Activated CD4-positive, alpha-beta memory T cell treated with anti-CD3 and anti-CD28 coated beads, Interleukin-2, amount 10 ng/mL, durations not matched to agents 7 days and 5 days (primary cell): Measurements from ENCODE around the gene NAA15. TPM values are rescaled to one million over a fixed set of nuclear protein-coding genes. Genes with fewer than 3 reads are reported as not detected.
A peak's percentile ranks its signal among the peaks of the same experiment; 100 is the strongest.
"Not testable (repeated sequence)": the region's sequence is repeated elsewhere in the genome, so short reads cannot be mapped to it uniquely, and the experiment has no call there.

ENCODE experiments used
- CTCF ChIA-PET: fragments of 350-600 bp; sonication (Branson Sonifier 250); formaldehyde crosslinking; loops from one replicate; lab custom pipeline; 2021; ENCODE audit warnings: antibody characterized with exemption, inconsistent platforms; lab: Charles Lee
- POLR2A ChIA-PET: fragments of 350-600 bp; sonication (Branson Sonifier 250); formaldehyde crosslinking; loops from one replicate; lab custom pipeline; 2021; ENCODE audit warnings: antibody characterized with exemption; lab: Charles Lee
- DNase-seq: peaks from one replicate; pipeline ENCODE4 v3.0.0-alpha.2; 2020
- H3K27ac Mint-ChIP-seq: one replicate; pipeline ENCODE4 v1.8.0; 2021; ENCODE audit warnings: mild to moderate bottlenecking, mixed read lengths
- H3K27me3 Mint-ChIP-seq: one replicate; pipeline ENCODE4 v1.8.0; 2021; ENCODE audit warnings: mixed read lengths
- H3K36me3 Mint-ChIP-seq: one replicate; pipeline ENCODE4 v1.8.0; 2021; ENCODE audit warnings: low read depth, mixed read lengths
- H3K4me1 Mint-ChIP-seq: one replicate; pipeline ENCODE4 v1.8.0; 2021; ENCODE audit warnings: mixed read lengths
- H3K4me3 Mint-ChIP-seq: one replicate; pipeline ENCODE4 v1.8.0; 2021; ENCODE audit warnings: mild to moderate bottlenecking, mixed read lengths
- H3K9me3 Mint-ChIP-seq: one replicate; pipeline ENCODE4 v1.8.0; 2021; ENCODE audit warnings: mixed read lengths
- total RNA-seq, 2 experiments: library from RNA; stranded (reverse); gene quantifications; one replicate each; pipeline ENCODE4 v1.2.3, GENCODE V29; 2021

The NAA15 gene
- total RNA-seq = 10 to 100 TPM; 45.7 to 52.5 TPM

GRCh38 chr4:139301113-139301820 lies at the start of gene NAA15:
TSS of gene NAA15 (plus strand) at chr4:139301505. CDS start at chr4:139301778, 273 bp downstream.
- Mint-ChIP-seq H3K4me3 (peak within 1 kb of the TSS; percentile 88), H3K4me1 (peaks cover 58% of the 10 kb centered on the region), H3K27ac (peak within 1 kb of the TSS; percentile 94), H3K9me3 (no peaks in the 10 kb centered on the region), H3K27me3 (no peaks in the 10 kb centered on the region), H3K36me3 (peaks cover 28% of the 10 kb centered on the region)
- CTCF ChIA-PET = interaction anchor here (0.8 to 3.7 kb wide), 15 partner anchors 11 to 271 kb away, joined by 3 to 22 read pairs (median 3); partner anchors contain the start of gene ELF2
- POLR2A ChIA-PET = interaction anchor here (0.6 to 4.7 kb wide), 23 partner anchors 9 to 356 kb away, joined by 3 to 65 read pairs (median 5); partner anchors contain the start of genes ELF2, NOCT and SETD7
- DNase-seq = peak; percentile 97

GRCh38 chr4:139253046-139253445 lies 48.3 kb upstream of the NAA15 start:
- Mint-ChIP-seq H3K4me3 (no peak overlapping the region), H3K27ac (no peak overlapping the region), H3K9me3 (no peaks in the 10 kb centered on the region), H3K4me1 (no peaks in the 10 kb centered on the region), H3K36me3 (no peaks in the 10 kb centered on the region), H3K27me3 (peaks cover 7% of the 10 kb centered on the region)
- no peak for DNase-seq
- CTCF ChIA-PET = no interaction called here
- POLR2A ChIA-PET = interaction anchor here (0.6 to 0.7 kb wide), 2 partner anchors 79 to 238 kb away, joined by 3 to 4 read pairs; no protein-coding TSS in a partner anchor

- no peaks in the 10 kb centered on the region for H3K36me3 Mint-ChIP-seq
- CTCF ChIA-PET = interaction anchor here (1.1 kb wide), 1 partner anchor 25 kb away, joined by 5 read pairs; no protein-coding TSS in a partner anchor
- H3K9me3 Mint-ChIP-seq = no peaks in the 10 kb centered on the region
- no peak overlapping the region for H3K27ac Mint-ChIP-seq
- no peak overlapping the region for H3K4me3 Mint-ChIP-seq
- H3K4me1 Mint-ChIP-seq = no peaks in the 10 kb centered on the region
- POLR2A ChIA-PET = interaction anchor here (0.6 kb wide), 1 partner anchor 237 kb away, joined by 3 read pairs; no protein-coding TSS in a partner anchor
- H3K27me3 Mint-ChIP-seq = peaks cover 7% of the 10 kb centered on the region
- no peak for DNase-seq
These were observed 47.6 kb upstream of the NAA15 start for GRCh38 chr4:139253713-139254112.

DNA sequence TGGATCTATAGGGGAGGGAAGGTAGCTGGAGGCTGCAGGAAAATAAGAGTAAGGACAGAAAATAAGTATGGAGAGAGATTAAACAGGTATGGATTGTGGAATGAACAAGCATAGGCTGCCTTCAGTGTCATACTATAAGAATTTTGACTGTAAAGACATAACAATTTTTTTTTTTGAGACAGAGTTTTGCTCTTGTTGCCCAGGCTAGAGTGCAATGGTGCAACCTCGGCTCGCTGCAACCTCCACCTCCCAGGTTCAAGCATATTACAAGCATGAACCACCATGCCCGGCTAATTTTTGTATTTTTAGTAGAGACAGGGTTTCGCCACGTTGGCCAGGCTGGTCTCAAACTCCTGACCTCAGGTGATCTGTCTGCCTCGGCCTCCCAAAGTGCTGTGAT lies 45.7 kb upstream of the NAA15 start:
- H3K27ac Mint-ChIP-seq, DNase-seq, CTCF ChIA-PET, H3K27me3 Mint-ChIP-seq, H3K9me3 Mint-ChIP-seq, H3K4me1 Mint-ChIP-seq, H3K36me3 Mint-ChIP-seq, H3K4me3 Mint-ChIP-seq, POLR2A ChIA-PET: not testable (repeated sequence)

DNA sequence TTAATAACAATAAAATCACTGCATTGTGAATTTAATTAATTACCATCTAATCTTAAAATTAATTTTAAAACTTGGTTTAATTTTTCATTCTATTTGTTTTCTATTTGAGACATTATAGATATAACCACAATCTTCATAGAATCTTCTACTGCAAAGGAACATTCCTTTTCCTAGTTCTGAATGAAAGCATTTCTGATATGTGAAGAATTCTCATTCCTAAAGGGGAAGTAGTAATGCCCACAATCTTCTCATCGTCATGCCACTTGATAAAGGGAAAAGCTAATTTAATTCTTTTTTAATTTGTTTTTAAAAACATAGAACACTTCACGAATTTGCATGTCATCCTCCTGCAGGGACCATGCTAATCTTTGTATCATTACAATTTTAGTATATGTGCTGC lies 45.0 kb upstream of the NAA15 start:
- POLR2A ChIA-PET = no interaction called here
- CTCF ChIA-PET = interaction anchor here (0.5 kb wide), 1 partner anchor 34 kb away, joined by 4 read pairs; no protein-coding TSS in a partner anchor

GRCh38 chr4:139265654-139266053 lies 35.7 kb upstream of the NAA15 start:
- Mint-ChIP-seq H3K36me3 (no peaks in the 10 kb centered on the region), H3K9me3 (no peaks in the 10 kb centered on the region), H3K4me3 (peak overlapping the region; percentile 25), H3K27ac (no peak overlapping the region), H3K27me3 (peaks cover 14% of the 10 kb centered on the region), H3K4me1 (peaks cover 32% of the 10 kb centered on the region)
- no peak for DNase-seq
- POLR2A ChIA-PET = interaction anchor here (1.0 to 2.4 kb wide), 5 partner anchors 9 to 251 kb away, joined by 4 to 24 read pairs (median 6); partner anchors contain the start of genes ELF2, NAA15, NDUFC1 and NOCT
- CTCF ChIA-PET = interaction anchor here (0.5 to 5.0 kb wide), 5 partner anchors 11 to 35 kb away, joined by 3 to 33 read pairs (median 6); partner anchors contain the start of gene NAA15

More for the DNA sequence above, 45.0 kb upstream of the NAA15 start:
- Mint-ChIP-seq H3K4me1 (no peaks in the 10 kb centered on the region), H3K36me3 (no peaks in the 10 kb centered on the region), H3K27me3 (peaks cover 7% of the 10 kb centered on the region), H3K4me3 (no peak overlapping the region), H3K9me3 (no peaks in the 10 kb centered on the region), H3K27ac (no peak overlapping the region)
- no peak for DNase-seq

DNA sequence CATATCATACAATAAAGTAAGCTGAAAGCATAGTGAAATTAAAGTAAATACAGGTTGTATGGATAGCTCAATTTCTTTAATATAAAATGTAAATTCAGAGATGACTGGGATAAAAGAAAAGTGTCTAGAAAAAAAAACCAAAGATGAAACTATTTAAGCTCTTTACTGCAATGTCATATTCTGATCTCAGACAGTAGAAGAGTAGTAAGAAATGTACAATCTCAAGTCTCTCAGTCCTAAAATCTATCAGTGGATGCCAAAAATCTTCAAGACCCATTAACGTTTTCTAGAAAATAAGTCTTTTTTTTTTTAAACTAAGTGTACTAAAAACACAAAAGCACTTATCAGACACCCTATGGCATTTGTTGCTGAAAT lies 35.1 kb upstream of the NAA15 start:
- DNase-seq = no peak
- peaks cover 32% of the 10 kb centered on the region for H3K4me1 Mint-ChIP-seq
- POLR2A ChIA-PET = interaction anchor here (0.6 to 2.4 kb wide), 8 partner anchors 9 to 251 kb away, joined by 3 to 24 read pairs (median 6); partner anchors contain the start of genes ELF2, NAA15, NDUFC1 and NOCT
- no peaks in the 10 kb centered on the region for H3K9me3 Mint-ChIP-seq
- peak overlapping the region; percentile 60 for H3K27ac Mint-ChIP-seq
- peak overlapping the region; percentile 59 for H3K4me3 Mint-ChIP-seq
- CTCF ChIA-PET = interaction anchor here (0.5 to 5.0 kb wide), 6 partner anchors 10 to 235 kb away, joined by 3 to 33 read pairs (median 6); partner anchors contain the start of gene NAA15
- peaks cover 14% of the 10 kb centered on the region for H3K27me3 Mint-ChIP-seq
- H3K36me3 Mint-ChIP-seq = no peaks in the 10 kb centered on the region

DNA sequence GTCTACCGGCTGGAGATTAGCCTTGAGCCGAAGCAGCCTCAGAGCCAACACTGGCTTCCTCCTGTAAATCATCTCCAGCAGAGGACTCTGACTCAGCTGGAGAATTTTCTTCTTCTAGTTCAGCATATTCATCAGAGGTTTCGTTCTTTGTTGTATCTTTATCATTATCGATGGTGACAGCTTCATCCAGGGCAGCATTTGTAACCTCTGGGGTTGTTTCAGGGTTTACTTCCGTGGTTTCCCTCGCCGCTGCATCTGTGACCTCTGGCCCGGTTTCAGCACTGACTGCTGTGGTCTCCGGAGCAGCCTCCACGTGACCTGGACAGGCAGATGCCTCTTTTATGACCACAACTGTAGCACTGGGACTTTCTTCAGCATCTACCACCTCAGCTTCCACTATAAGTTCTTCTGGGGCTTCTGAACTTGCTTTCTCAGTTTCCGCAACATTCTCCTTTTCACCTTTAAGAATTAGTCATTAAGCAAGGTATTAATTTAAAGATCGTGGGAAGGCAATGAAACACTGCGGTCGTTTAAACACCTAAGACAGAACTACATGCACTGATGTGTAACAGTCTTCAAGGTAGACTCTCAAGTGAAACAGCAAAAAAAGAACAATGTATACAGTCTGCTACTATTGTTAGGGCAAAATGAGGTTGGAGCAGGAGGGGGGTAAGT lies 34.6 kb upstream of the NAA15 start:
- Mint-ChIP-seq H3K4me3 (peak overlapping the region; percentile 59), H3K27me3 (peaks cover 14% of the 10 kb centered on the region), H3K9me3 (no peaks in the 10 kb centered on the region), H3K36me3 (no peaks in the 10 kb centered on the region), H3K4me1 (peaks cover 32% of the 10 kb centered on the region), H3K27ac (peak overlapping the region; percentile 60)
- DNase-seq = peak; percentile 88
- CTCF ChIA-PET = interaction anchor here (1.0 to 5.0 kb wide), 5 partner anchors 10 to 236 kb away, joined by 3 to 33 read pairs (median 6); partner anchors contain the start of gene NAA15
- POLR2A ChIA-PET = interaction anchor here (0.6 to 2.4 kb wide), 8 partner anchors 8 to 252 kb away, joined by 3 to 24 read pairs (median 6); partner anchors contain the start of genes ELF2, NAA15, NDUFC1 and NOCT

DNA sequence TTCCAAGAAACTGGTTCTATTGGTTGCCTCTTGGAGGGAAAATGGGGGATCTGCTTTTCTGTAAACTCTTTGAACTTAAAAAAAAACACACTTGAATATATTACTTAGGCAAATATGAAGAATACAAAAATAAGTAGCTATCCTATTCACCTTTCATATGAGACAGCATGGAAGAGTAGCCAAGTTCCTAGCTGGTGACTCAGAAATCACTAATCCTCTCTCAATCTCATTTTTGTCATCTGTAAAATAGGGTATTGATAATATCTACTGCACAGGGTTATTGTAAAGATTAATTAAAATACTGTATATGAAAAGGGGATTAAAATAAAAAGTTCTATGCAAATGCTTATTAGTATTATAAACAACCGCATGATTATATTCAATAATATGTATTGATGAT lies 34.0 kb upstream of the NAA15 start:
- H3K4me3 Mint-ChIP-seq = no peak overlapping the region

DNA sequence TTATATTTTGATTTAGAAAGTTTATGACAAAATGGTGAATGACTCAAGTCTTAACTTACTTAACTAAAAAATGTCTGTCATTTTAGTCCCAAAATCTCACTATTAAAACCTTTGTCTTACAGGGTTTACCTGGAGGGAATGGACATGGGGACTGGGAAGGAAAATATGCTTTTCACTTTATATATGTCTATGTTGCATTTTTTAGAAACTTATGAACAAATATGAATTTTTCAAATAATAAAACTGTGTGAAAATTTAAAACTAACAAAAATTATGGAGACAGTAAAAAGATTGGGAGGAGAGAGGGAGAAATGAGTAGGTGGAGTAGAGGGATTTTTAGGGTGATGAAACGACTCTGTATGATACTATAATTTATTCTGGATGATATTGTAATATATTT lies 27.5 kb upstream of the NAA15 start:
- POLR2A ChIA-PET = no interaction called here

More for the DNA sequence above, 34.0 kb upstream of the NAA15 start:
- Mint-ChIP-seq H3K27me3 (peaks cover 14% of the 10 kb centered on the region), H3K4me1 (peaks cover 32% of the 10 kb centered on the region), H3K27ac (no peak overlapping the region), H3K36me3 (no peaks in the 10 kb centered on the region), H3K9me3 (no peaks in the 10 kb centered on the region)
- POLR2A ChIA-PET = interaction anchor here (1.7 to 2.4 kb wide), 3 partner anchors 34 to 184 kb away, joined by 9 to 24 read pairs (median 11); partner anchors contain the start of genes ELF2, NAA15 and NDUFC1
- CTCF ChIA-PET = interaction anchor here (1.8 to 5.0 kb wide), 3 partner anchors 9 to 33 kb away, joined by 6 to 33 read pairs (median 10); partner anchors contain the start of gene NAA15
- DNase-seq = no peak

DNA sequence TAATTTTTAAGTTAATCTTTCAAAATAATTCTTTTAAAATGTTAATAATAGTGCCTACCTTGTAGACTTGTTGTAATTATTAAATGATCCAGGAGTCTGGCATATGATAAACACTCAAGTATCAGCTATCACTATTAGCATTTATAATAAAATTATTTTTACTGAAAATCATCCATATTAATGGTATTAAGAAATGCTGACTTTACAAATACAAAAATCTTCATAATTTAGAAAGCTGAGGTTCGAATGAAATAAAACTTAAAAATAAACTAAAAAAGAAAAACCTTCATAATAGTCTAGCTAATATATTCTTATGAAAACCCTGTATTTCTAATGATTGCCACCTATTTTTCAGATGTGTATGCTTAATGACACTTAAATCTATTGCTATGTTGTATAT lies 26.5 kb upstream of the NAA15 start:
- Mint-ChIP-seq H3K4me3 (no peak overlapping the region), H3K4me1 (peaks cover 13% of the 10 kb centered on the region), H3K27me3 (peaks cover 33% of the 10 kb centered on the region), H3K36me3 (no peaks in the 10 kb centered on the region), H3K27ac (no peak overlapping the region), H3K9me3 (no peaks in the 10 kb centered on the region)
- ChIA-PET POLR2A (interaction anchor here (0.6 to 1.6 kb wide), 3 partner anchors 8 to 26 kb away, joined by 3 to 5 read pairs (median 3); no protein-coding TSS in a partner anchor), CTCF (interaction anchor here (0.9 to 2.6 kb wide), 2 partner anchors 21 to 244 kb away, joined by 4 to 13 read pairs; no protein-coding TSS in a partner anchor)
- DNase-seq = no peak

More for the DNA sequence above, 27.5 kb upstream of the NAA15 start:
- no peak for DNase-seq
- H3K9me3 Mint-ChIP-seq = no peaks in the 10 kb centered on the region
- peaks cover 24% of the 10 kb centered on the region for H3K27me3 Mint-ChIP-seq
- no peak overlapping the region for H3K27ac Mint-ChIP-seq
- no peak overlapping the region for H3K4me3 Mint-ChIP-seq
- H3K4me1 Mint-ChIP-seq = peaks cover 5% of the 10 kb centered on the region
- CTCF ChIA-PET = no interaction called here
- no peaks in the 10 kb centered on the region for H3K36me3 Mint-ChIP-seq

- ChIA-PET CTCF (interaction anchor here (0.9 to 2.6 kb wide), 2 partner anchors 21 to 245 kb away, joined by 4 to 13 read pairs; no protein-coding TSS in a partner anchor), POLR2A (interaction anchor here (0.6 to 1.7 kb wide), 4 partner anchors 9 to 25 kb away, joined by 3 to 5 read pairs (median 4); no protein-coding TSS in a partner anchor)
- Mint-ChIP-seq H3K36me3 (no peaks in the 10 kb centered on the region), H3K27ac (no peak overlapping the region), H3K27me3 (peaks cover 39% of the 10 kb centered on the region), H3K4me1 (peaks cover 15% of the 10 kb centered on the region), H3K9me3 (no peaks in the 10 kb centered on the region), H3K4me3 (no peak overlapping the region)
- no peak for DNase-seq
These were observed 26.0 kb upstream of the NAA15 start for GRCh38 chr4:139275281-139275735.
